Measurements from ENCODE around the gene KCP. TPM values are rescaled to one million over a fixed set of nuclear protein-coding genes. Genes with fewer than 3 reads are reported as not detected.

Gene KCP
- total RNA-seq, 1 experiment from 2014 or later: 0.68 TPM

- H3K27ac Mint-ChIP-seq (ENCODE audit: low read depth, unreplicated experiment): no peak overlapping the region
- H3K4me3 Mint-ChIP-seq (ENCODE audit: unreplicated experiment): no peak overlapping the region
- TF ChIP-seq CTCF (IDR thresholded peaks at IDR 0.05; ENCODE audit: unreplicated experiment): no peak
- BruUV-seq (replicated peaks): no TSS peak
- H3K27me3 Mint-ChIP-seq (ENCODE audit: insufficient read depth, unreplicated experiment): no peaks in the 10 kb centered on the region
- intact Hi-C loops (cut with micrococcal nuclease): no loop called here
- POLR2A ChIA-PET: no interaction called here
- CTCF ChIA-PET: interaction anchor here (0.7 to 4.3 kb wide), 3 partner anchors 9 to 12 kb away, joined by 3 to 25 read pairs (median 3); no protein-coding TSS in a partner anchor
- H3K4me1 Mint-ChIP-seq (ENCODE audit: insufficient read depth, unreplicated experiment): no peaks in the 10 kb centered on the region
- H3K36me3 Mint-ChIP-seq (ENCODE audit: insufficient read depth, unreplicated experiment): no peaks in the 10 kb centered on the region
- H3K9me3 Mint-ChIP-seq (ENCODE audit: unreplicated experiment): no peaks in the 10 kb centered on the region
- DNase-seq (ENCODE audit: unreplicated experiment): no peak
Measured at GRCh38 chr7:128874140-128875031, 36.1 kb downstream of the KCP start.

- CTCF ChIA-PET: interaction anchor here (4.3 kb wide), 1 partner anchor 10 kb away, joined by 25 read pairs; no protein-coding TSS in a partner anchor
- BruUV-seq (replicated peaks): no TSS peak
- POLR2A ChIA-PET: no interaction called here
- no peak overlapping the region for H3K27ac Mint-ChIP-seq (ENCODE audit: low read depth, unreplicated experiment)
- peaks cover 5% of the 10 kb centered on the region for H3K36me3 Mint-ChIP-seq (ENCODE audit: insufficient read depth, unreplicated experiment)
- DNase-seq (ENCODE audit: unreplicated experiment): no peak
- no peaks in the 10 kb centered on the region for H3K27me3 Mint-ChIP-seq (ENCODE audit: insufficient read depth, unreplicated experiment)
- no peaks in the 10 kb centered on the region for H3K9me3 Mint-ChIP-seq (ENCODE audit: unreplicated experiment)
- no peak for TF ChIP-seq CTCF (IDR thresholded peaks at IDR 0.05; ENCODE audit: unreplicated experiment)
- no peaks in the 10 kb centered on the region for H3K4me1 Mint-ChIP-seq (ENCODE audit: insufficient read depth, unreplicated experiment)
- no peak overlapping the region for H3K4me3 Mint-ChIP-seq (ENCODE audit: unreplicated experiment)
- intact Hi-C loops (cut with micrococcal nuclease): no loop called here
Measured at GRCh38 chr7:128873234-128873633, 37.3 kb downstream of the KCP start.

GRCh38 chr7:128872394-128872824 lies 38.1 kb downstream of the KCP start:
- ChIA-PET POLR2A (no interaction called here), CTCF (interaction anchor here (4.3 kb wide), 1 partner anchor 11 kb away, joined by 25 read pairs; no protein-coding TSS in a partner anchor)
- Mint-ChIP-seq H3K4me1 (ENCODE audit: insufficient read depth, unreplicated experiment) (no peaks in the 10 kb centered on the region), H3K9me3 (ENCODE audit: unreplicated experiment) (no peaks in the 10 kb centered on the region), H3K4me3 (ENCODE audit: unreplicated experiment) (no peak overlapping the region), H3K36me3 (ENCODE audit: insufficient read depth, unreplicated experiment) (peaks cover 6% of the 10 kb centered on the region), H3K27me3 (ENCODE audit: insufficient read depth, unreplicated experiment) (no peaks in the 10 kb centered on the region), H3K27ac (ENCODE audit: low read depth, unreplicated experiment) (no peak overlapping the region)
- DNase-seq (ENCODE audit: unreplicated experiment): no peak
- intact Hi-C loops (cut with micrococcal nuclease): no loop called here
- no peak for TF ChIP-seq CTCF (IDR thresholded peaks at IDR 0.05; ENCODE audit: unreplicated experiment)
- BruUV-seq (replicated peaks): no TSS peak

- Mint-ChIP-seq H3K9me3 (ENCODE audit: unreplicated experiment) (no peaks in the 10 kb centered on the region), H3K27ac (ENCODE audit: low read depth, unreplicated experiment) (no peak overlapping the region), H3K4me3 (ENCODE audit: unreplicated experiment) (no peak overlapping the region), H3K27me3 (ENCODE audit: insufficient read depth, unreplicated experiment) (no peaks in the 10 kb centered on the region), H3K36me3 (ENCODE audit: insufficient read depth, unreplicated experiment) (peaks cover 6% of the 10 kb centered on the region), H3K4me1 (ENCODE audit: insufficient read depth, unreplicated experiment) (peaks cover 8% of the 10 kb centered on the region)
- no peak for DNase-seq (ENCODE audit: unreplicated experiment)
- POLR2A ChIA-PET: interaction anchor here (0.7 kb wide), 1 partner anchor 67 kb away, joined by 3 read pairs; the partner anchor contains the start of gene IRF5
- TF ChIP-seq CTCF (IDR thresholded peaks at IDR 0.05; ENCODE audit: unreplicated experiment): no peak
- CTCF ChIA-PET: interaction anchor here (0.5 to 1.4 kb wide), 3 partner anchors 9 to 40 kb away, joined by 3 to 6 read pairs (median 4); no protein-coding TSS in a partner anchor
- intact Hi-C loops (cut with micrococcal nuclease): no loop called here
- BruUV-seq (replicated peaks): no TSS peak
Measured at GRCh38 chr7:128871050-128871449, 39.5 kb downstream of the KCP start.
